Activated B cell treated with CpG ODN at 0.5 μM for 24 hours (primary cell): ENCODE measurements around the gene MACROD2. TPM values are rescaled to one million over a fixed set of nuclear protein-coding genes. Genes with fewer than 3 reads are reported as not detected.
A peak's percentile ranks its signal among the peaks of the same experiment; 100 is the strongest.

Experiments used
- ATAC-seq: fragments of 200-7000 bp; cut with Tn5 transposase; one replicate; pipeline ENCODE4 v1.10.0; 2021; ENCODE audit warnings: low read depth, mild to moderate bottlenecking, moderate library complexity
- CTCF ChIA-PET: fragments of 350-600 bp; sonication (Branson Sonifier 250); formaldehyde crosslinking; loops from one replicate; lab custom pipeline; 2021; ENCODE audit warnings: antibody characterized with exemption; lab: Charles Lee
- POLR2A ChIA-PET: fragments of 350-600 bp; sonication (Branson Sonifier 250); formaldehyde crosslinking; loops from one replicate; lab custom pipeline; 2021; ENCODE audit warnings: antibody characterized with exemption; lab: Charles Lee
- DNase-seq: peaks from one replicate; pipeline ENCODE4 v3.0.0; 2022
- H3K27ac Mint-ChIP-seq: one replicate; pipeline ENCODE4 v1.8.0; 2020; ENCODE audit warnings: mixed read lengths
- H3K27me3 Mint-ChIP-seq: one replicate; pipeline ENCODE4 v1.8.0; 2021; ENCODE audit warnings: mixed read lengths
- H3K36me3 Mint-ChIP-seq: one replicate; pipeline ENCODE4 v1.8.0; 2021; ENCODE audit warnings: low read depth, mixed read lengths
- H3K4me1 Mint-ChIP-seq: one replicate; pipeline ENCODE4 v1.8.0; 2021; ENCODE audit warnings: mixed read lengths
- H3K4me3 Mint-ChIP-seq: one replicate; pipeline ENCODE4 v1.8.0; 2020; ENCODE audit warnings: mild to moderate bottlenecking, mixed read lengths
- H3K9me3 Mint-ChIP-seq: one replicate; pipeline ENCODE4 v1.8.0; 2020; ENCODE audit warnings: mixed read lengths
- intact Hi-C: fragments of 100-400 bp; cut with micrococcal nuclease; formaldehyde crosslinking; loops from one replicate; pipeline ENCODE4 v1.15.1; 2024
- total RNA-seq: library from RNA; stranded (reverse); gene quantifications from 2 replicates; pipeline ENCODE4 v1.2.3, GENCODE V29; 2022
- TF ChIP-seq, protein P1 (sequence below): fragments of 200-600 bp; IDR thresholded peaks from one replicate; pipeline ENCODE4 v1.8.0; 2022; ENCODE audit warnings: antibody characterized with exemption, mild to moderate bottlenecking

The MACROD2 gene
- total RNA-seq, 1 donor from 2014 or later, result 55.1 TPM

DNA sequence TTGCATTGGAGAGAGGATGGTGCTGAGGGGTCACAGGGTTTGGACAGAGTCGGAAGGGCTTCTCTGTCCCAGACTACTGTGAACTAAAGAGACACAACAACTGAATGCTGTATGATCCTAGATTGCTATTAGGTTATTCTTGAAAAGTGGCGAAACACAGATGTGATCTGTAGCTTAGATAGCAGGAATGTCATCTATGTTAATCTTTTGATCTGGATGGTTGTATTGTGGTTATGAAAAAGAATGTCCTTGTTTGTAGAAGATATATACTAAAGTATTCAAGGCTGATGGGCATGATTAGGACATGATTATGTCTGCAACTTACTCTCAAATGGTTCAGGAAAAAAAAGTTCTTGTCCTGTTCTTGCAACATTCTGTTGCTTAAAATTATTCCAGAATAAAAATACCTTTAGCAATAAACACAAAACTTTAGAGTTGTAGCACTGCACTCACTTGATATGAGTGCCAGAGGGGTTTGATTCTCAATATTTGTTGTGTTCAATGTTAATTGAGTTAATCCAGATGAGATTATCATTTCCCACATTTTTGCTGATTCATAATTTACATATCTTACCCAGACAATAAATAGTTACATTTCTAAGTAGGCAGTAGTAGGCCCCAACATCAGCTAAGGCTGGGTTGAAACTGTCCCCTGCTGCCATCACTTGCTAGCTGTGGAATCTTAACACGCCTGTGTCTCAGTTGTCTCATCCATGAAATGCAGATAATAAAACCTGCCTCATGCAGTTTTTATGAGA is 1932.8 kb downstream of the MACROD2 start:
- H3K4me1 Mint-ChIP-seq, result peaks cover 48% of the 10 kb centered on the region
- ChIA-PET CTCF (interaction anchor here (1.0 to 6.0 kb wide), 3 partner anchors 85 to 548 kb away, joined by 3 to 49 read pairs (median 5); no protein-coding TSS in a partner anchor), POLR2A (interaction anchor here (1.3 kb wide), 1 partner anchor 9 kb away, joined by 3 read pairs; no protein-coding TSS in a partner anchor)
- no peaks in the 10 kb centered on the region for H3K27me3 Mint-ChIP-seq
- ATAC-seq, result no peak
- no peak overlapping the region for H3K4me3 Mint-ChIP-seq
- intact Hi-C loops, result no loop called here
- no peaks in the 10 kb centered on the region for H3K9me3 Mint-ChIP-seq
- DNase-seq, result no peak
- TF ChIP-seq, protein P1, sequence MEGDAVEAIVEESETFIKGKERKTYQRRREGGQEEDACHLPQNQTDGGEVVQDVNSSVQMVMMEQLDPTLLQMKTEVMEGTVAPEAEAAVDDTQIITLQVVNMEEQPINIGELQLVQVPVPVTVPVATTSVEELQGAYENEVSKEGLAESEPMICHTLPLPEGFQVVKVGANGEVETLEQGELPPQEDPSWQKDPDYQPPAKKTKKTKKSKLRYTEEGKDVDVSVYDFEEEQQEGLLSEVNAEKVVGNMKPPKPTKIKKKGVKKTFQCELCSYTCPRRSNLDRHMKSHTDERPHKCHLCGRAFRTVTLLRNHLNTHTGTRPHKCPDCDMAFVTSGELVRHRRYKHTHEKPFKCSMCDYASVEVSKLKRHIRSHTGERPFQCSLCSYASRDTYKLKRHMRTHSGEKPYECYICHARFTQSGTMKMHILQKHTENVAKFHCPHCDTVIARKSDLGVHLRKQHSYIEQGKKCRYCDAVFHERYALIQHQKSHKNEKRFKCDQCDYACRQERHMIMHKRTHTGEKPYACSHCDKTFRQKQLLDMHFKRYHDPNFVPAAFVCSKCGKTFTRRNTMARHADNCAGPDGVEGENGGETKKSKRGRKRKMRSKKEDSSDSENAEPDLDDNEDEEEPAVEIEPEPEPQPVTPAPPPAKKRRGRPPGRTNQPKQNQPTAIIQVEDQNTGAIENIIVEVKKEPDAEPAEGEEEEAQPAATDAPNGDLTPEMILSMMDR, result no peak
- peak overlapping the region; percentile 13 for H3K27ac Mint-ChIP-seq
- no peaks in the 10 kb centered on the region for H3K36me3 Mint-ChIP-seq

DNA sequence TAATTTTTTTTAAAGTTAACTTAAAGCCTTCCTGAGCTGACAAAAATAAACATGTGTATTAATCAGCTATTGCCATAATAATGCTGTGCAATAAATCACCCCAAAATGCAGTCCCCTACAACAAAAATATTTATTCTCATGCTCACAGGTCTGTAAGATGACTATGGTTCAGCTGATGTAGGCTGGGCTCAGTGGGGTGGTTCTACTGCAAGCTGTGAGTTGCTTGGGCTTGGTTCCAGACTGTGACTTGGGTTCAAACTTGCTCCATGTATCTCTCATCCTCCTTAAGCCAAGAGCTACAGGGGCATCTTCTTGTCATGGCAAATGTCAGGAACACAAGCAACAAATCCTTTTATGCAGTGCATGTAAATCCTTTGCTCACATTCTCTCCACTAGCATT is 1933.6 kb downstream of the MACROD2 start:
- Mint-ChIP-seq H3K4me3 (no peak overlapping the region), H3K9me3 (no peaks in the 10 kb centered on the region), H3K4me1 (peaks cover 44% of the 10 kb centered on the region), H3K27ac (no peak overlapping the region), H3K27me3 (no peaks in the 10 kb centered on the region), H3K36me3 (no peaks in the 10 kb centered on the region)
- intact Hi-C loops, result no loop called here
- TF ChIP-seq, protein P1, result no peak
- ChIA-PET POLR2A (no interaction called here), CTCF (interaction anchor here (1.0 to 6.0 kb wide), 5 partner anchors 86 to 547 kb away, joined by 3 to 49 read pairs (median 5); no protein-coding TSS in a partner anchor)
- ATAC-seq (no peak), DNase-seq (no peak)

DNA sequence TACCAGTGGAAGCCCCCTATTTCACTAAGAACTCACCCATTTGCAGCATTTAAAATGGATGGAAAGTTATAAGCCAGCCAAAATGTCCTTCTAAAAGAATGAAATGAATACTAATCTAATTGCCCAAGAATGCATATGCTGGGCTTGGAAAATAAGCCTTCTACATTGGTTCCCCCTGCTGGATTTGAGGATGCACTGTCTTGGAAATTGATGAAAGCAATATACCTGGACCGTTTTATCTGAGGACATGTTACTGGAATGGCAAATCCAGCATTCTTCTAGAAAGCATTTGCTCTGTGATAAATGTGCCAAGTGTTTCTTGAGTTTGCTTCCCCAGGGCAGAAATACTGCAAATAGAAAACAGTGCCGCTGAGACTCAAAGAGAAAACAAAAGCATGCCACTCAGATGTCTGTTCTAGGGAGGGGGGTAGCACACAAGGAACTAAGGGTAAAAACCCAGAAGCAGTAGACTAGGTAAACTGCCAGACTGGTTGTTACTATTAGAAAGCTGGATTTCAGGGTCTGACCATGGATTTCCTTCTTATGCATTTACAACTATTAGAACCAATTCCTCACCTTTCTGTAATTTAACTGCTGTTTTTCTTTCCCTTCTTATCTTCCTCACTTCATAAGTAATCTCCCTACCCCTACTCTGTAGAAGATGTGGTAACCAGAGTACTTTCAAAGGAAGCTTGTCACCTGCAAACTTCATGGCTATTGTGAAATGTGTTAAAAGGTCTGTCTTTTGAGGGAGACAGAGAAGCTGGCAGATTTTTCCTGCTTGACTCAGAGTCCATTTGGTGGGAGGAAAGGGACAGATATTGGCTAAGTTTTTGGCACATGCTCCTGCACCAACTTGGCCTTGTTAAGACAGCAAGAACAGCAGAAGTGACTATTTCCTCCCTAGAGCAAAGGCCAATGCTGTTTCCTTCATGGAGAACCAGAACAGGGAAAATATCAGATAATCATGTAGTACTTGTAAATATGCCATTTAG is 1935.3 kb downstream of the MACROD2 start:
- CTCF ChIA-PET, result interaction anchor here (0.6 to 6.0 kb wide), 8 partner anchors 58 to 586 kb away, joined by 3 to 49 read pairs (median 4); no protein-coding TSS in a partner anchor
- Mint-ChIP-seq H3K27ac (peak overlapping the region; percentile 67), H3K27me3 (no peaks in the 10 kb centered on the region), H3K9me3 (no peaks in the 10 kb centered on the region), H3K4me3 (no peak overlapping the region), H3K36me3 (no peaks in the 10 kb centered on the region), H3K4me1 (peaks cover 36% of the 10 kb centered on the region)
- POLR2A ChIA-PET, result no interaction called here
- intact Hi-C loops, result loop anchor here (1.0 to 10.0 kb wide), 6 partner anchors 87 to 1596 kb away; partner anchors contain the start of gene FLRT3
- peak; percentile 54 for ATAC-seq
- TF ChIP-seq, protein P1, result no peak
- no peak for DNase-seq

DNA sequence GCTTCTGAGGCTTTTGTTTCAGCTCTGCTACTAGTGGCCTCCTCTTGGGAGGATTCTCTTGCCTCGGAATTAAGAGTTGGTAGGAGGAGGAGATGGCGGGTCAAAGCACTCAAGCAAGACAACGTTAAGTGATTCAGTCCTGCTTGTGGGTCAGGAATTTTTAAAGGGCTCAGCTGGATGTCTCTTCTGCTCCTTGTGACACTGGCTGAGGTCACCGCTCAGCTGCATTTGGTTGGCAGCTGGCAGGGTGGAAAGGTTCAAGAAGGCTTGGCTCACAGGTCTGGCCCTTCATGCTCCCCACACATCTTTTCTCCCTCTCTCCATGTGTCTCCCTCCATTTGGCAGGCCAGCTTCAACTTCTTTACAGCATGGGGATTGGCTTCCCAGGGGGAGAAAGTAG is 1936.6 kb downstream of the MACROD2 start:
- no peak for ATAC-seq
- ChIA-PET CTCF (interaction anchor here (1.1 to 6.0 kb wide), 3 partner anchors 56 to 544 kb away, joined by 3 to 49 read pairs (median 3); no protein-coding TSS in a partner anchor), POLR2A (interaction anchor here (0.6 to 0.8 kb wide), 2 partner anchors 11 to 285 kb away, joined by 3 to 4 read pairs; no protein-coding TSS in a partner anchor)
- peaks cover 36% of the 10 kb centered on the region for H3K4me1 Mint-ChIP-seq
- no peak overlapping the region for H3K4me3 Mint-ChIP-seq
- TF ChIP-seq, protein P1, result no peak
- H3K36me3 Mint-ChIP-seq, result no peaks in the 10 kb centered on the region
- no peaks in the 10 kb centered on the region for H3K9me3 Mint-ChIP-seq
- H3K27ac Mint-ChIP-seq, result no peak overlapping the region
- no peaks in the 10 kb centered on the region for H3K27me3 Mint-ChIP-seq
- DNase-seq, result no peak
- intact Hi-C loops, result loop anchor here (5.0 to 10.0 kb wide), 3 partner anchors 310 to 1597 kb away; partner anchors contain the start of gene FLRT3
